ENCODE data around the gene TAOK1. TPM values are rescaled to one million over a fixed set of nuclear protein-coding genes. Genes with fewer than 3 reads are reported as not detected.

Gene TAOK1
- total and polyA plus RNA-seq, 2 of the 13 experiments (the other 11 are each of a cell fraction or from before 2014, with no cell fraction given), result 14.1 to 23.0 TPM

GRCh38 chr17:29591146-29591736, 201.1 kb downstream of the TAOK1 start (continued):
- TF ChIP-seq RBAK (CRISPR knock-in tag; IDR thresholded peaks at IDR 0.05) (peak; percentile 4; the same call in 1 of the 2 replicates), ZNF383 (CRISPR knock-in tag; IDR thresholded peaks at IDR 0.05; ENCODE audit: borderline replicate concordance) (no peak), ZNF777 (CRISPR knock-in tag; IDR thresholded peaks at IDR 0.05) (peak; percentile 75), TBP (CRISPR knock-in tag; IDR thresholded peaks at IDR 0.05) (no peak), DMAP1 (CRISPR knock-in tag; IDR thresholded peaks at IDR 0.05) (peak; percentile 77), SIN3B (IDR thresholded peaks at IDR 0.05; ENCODE audit: low read length) (no peak; the same call in 1 of the 2 replicates), ISL2 (CRISPR knock-in tag; IDR thresholded peaks at IDR 0.05) (peak; percentile 19; the same call in 1 of the 2 replicates), IRX3 (CRISPR knock-in tag; IDR thresholded peaks at IDR 0.05; ENCODE audit: borderline replicate concordance, low read depth) (peak; percentile 71; the same call in 1 of the 2 replicates), ZNF30 (CRISPR knock-in tag; IDR thresholded peaks at IDR 0.05) (peak; percentile 52; the same call in 1 of the 2 replicates), ZNF607 (CRISPR knock-in tag; IDR thresholded peaks at IDR 0.05; ENCODE audit: borderline replicate concordance) (peak; percentile 23; the same call in 1 of the 2 replicates), ZNF234 (CRISPR knock-in tag; conservative IDR thresholded peaks at IDR 0.05) (peak; percentile 70; the same call in 1 of the 2 replicates), FOSL2 (CRISPR knock-in tag; IDR thresholded peaks at IDR 0.05) (peak; percentile 73), HMGA1 (CRISPR knock-in tag; conservative IDR thresholded peaks at IDR 0.05) (no peak), ZNF737 (CRISPR knock-in tag; IDR thresholded peaks at IDR 0.05; ENCODE audit: borderline replicate concordance) (no peak), ZNF790 (CRISPR knock-in tag; IDR thresholded peaks at IDR 0.05; ENCODE audit: borderline replicate concordance) (0 out of 2 replicates have a peak, but pooled peaks have one; percentile 69), ZNF281 (CRISPR knock-in tag; IDR thresholded peaks at IDR 0.05; ENCODE audit: borderline replicate concordance) (0 out of 2 replicates have a peak, but pooled peaks have one; percentile 20), ZZZ3 (CRISPR knock-in tag; IDR thresholded peaks at IDR 0.05; ENCODE audit: borderline replicate concordance) (no peak), HIVEP1 (CRISPR knock-in tag; IDR thresholded peaks at IDR 0.05) (no peak), ZNF180 (CRISPR knock-in tag; IDR thresholded peaks at IDR 0.05; ENCODE audit: borderline replicate concordance, low read depth) (no peak), RXRB (CRISPR knock-in tag; IDR thresholded peaks at IDR 0.05; ENCODE audit: borderline replicate concordance) (0 out of 2 replicates have a peak, but pooled peaks have one; percentile 27), TRIM24 (CRISPR knock-in tag; IDR thresholded peaks at IDR 0.05) (no peak), RCOR2 (CRISPR knock-in tag; IDR thresholded peaks at IDR 0.05) (no peak), ERF (CRISPR knock-in tag; IDR thresholded peaks at IDR 0.05) (peak; percentile 43), ZNF670 (CRISPR knock-in tag; IDR thresholded peaks at IDR 0.05; ENCODE audit: borderline replicate concordance) (no peak), KLF13 (CRISPR knock-in tag; IDR thresholded peaks at IDR 0.05) (no peak), FIP1L1 (IDR thresholded peaks at IDR 0.05; ENCODE audit: borderline replicate concordance, insufficient read depth, low read depth, low read length) (no peak), ZNF263 (CRISPR knock-in tag; IDR thresholded peaks at IDR 0.05) (peak; percentile 80), SALL1 (CRISPR knock-in tag; IDR thresholded peaks at IDR 0.05) (peak; percentile 53), ZNF138 (CRISPR knock-in tag; IDR thresholded peaks at IDR 0.05; ENCODE audit: low read depth) (peak; percentile 58; the same call in 1 of the 2 replicates), ZNF20 (CRISPR knock-in tag; IDR thresholded peaks at IDR 0.05) (0 out of 2 replicates have a peak, but pooled peaks have one; percentile 46)

All from HepG2 (cell line).